ENCODE data around the gene TP53I3.
"Not testable (repeated sequence)": the region's sequence is repeated elsewhere in the genome, so short reads cannot be mapped to it uniquely, and the experiment has no call there.

Gene TP53I3

GRCh38 chr2:24122366-24123194 lies 37.9 kb upstream of the TP53I3 start:
- no peak for FAIRE-seq
- DNase-seq (ENCODE audit: insufficient read length, low spot score): no peak
- TF ChIP-seq CTCF (IDR thresholded peaks at IDR 0.05; ENCODE audit: insufficient read depth, missing control alignments): no peak

- no peak for FAIRE-seq
- no peak for TF ChIP-seq CTCF (IDR thresholded peaks at IDR 0.05; ENCODE audit: insufficient read depth, missing control alignments)
- no peak for DNase-seq (ENCODE audit: insufficient read length, low spot score)
Observed at GRCh38 chr2:24121469-24121868, 36.8 kb upstream of the TP53I3 start.

- no peak for FAIRE-seq
- no peak for TF ChIP-seq CTCF (IDR thresholded peaks at IDR 0.05; ENCODE audit: insufficient read depth, missing control alignments)
Observed at GRCh38 chr2:24121066-24121465, 36.4 kb upstream of the TP53I3 start.

GRCh38 chr2:24117902-24118301 lies 33.3 kb upstream of the TP53I3 start:
- FAIRE-seq (no peak), DNase-seq (ENCODE audit: insufficient read length, low spot score) (no peak)
- TF ChIP-seq CTCF (IDR thresholded peaks at IDR 0.05; ENCODE audit: insufficient read depth, missing control alignments): no peak

More at GRCh38 chr2:24121066-24121465, 36.4 kb upstream of the TP53I3 start:
- no peak for DNase-seq (ENCODE audit: insufficient read length, low spot score)

- DNase-seq (ENCODE audit: insufficient read length, low spot score): no peak
- no peak for FAIRE-seq
- TF ChIP-seq CTCF (IDR thresholded peaks at IDR 0.05; ENCODE audit: insufficient read depth, missing control alignments): no peak
Observed at GRCh38 chr2:24115057-24115456, 30.4 kb upstream of the TP53I3 start.

GRCh38 chr2:24111407-24111901 lies 26.8 kb upstream of the TP53I3 start:
- TF ChIP-seq CTCF (IDR thresholded peaks at IDR 0.05; ENCODE audit: insufficient read depth, missing control alignments): no peak

GRCh38 chr2:24110660-24111303 lies 26.1 kb upstream of the TP53I3 start:
- TF ChIP-seq CTCF (IDR thresholded peaks at IDR 0.05; ENCODE audit: insufficient read depth, missing control alignments): no peak
- FAIRE-seq (no peak), DNase-seq (ENCODE audit: insufficient read length, low spot score) (no peak)

More at GRCh38 chr2:24111407-24111901, 26.8 kb upstream of the TP53I3 start:
- DNase-seq (ENCODE audit: insufficient read length, low spot score) (no peak), FAIRE-seq (no peak)

GRCh38 chr2:24109431-24109830 lies 24.8 kb upstream of the TP53I3 start:
- not testable (repeated sequence) for DNase-seq (ENCODE audit: insufficient read length, low spot score); FAIRE-seq
